ENCODE results near the gene CSDE1. TPM values are rescaled to one million over a fixed set of nuclear protein-coding genes. Genes with fewer than 3 reads are reported as not detected.

CSDE1 gene
- total RNA-seq, 1 experiment from 2014 or later = 362 TPM

GRCh38 chr1:114741963-114742746, 15.6 kb downstream of the CSDE1 start:
- DNase-seq = no peak
- Mint-ChIP-seq H3K4me1 (ENCODE audit: low read depth, unreplicated experiment) (no peaks in the 10 kb centered on the region), H3K27ac (ENCODE audit: unreplicated experiment) (no peak overlapping the region), H3K36me3 (ENCODE audit: insufficient read depth, unreplicated experiment) (peaks cover 25% of the 10 kb centered on the region), H3K9me3 (ENCODE audit: low read depth, unreplicated experiment) (no peaks in the 10 kb centered on the region), H3K4me3 (ENCODE audit: low read depth, unreplicated experiment) (no peak overlapping the region), H3K27me3 (ENCODE audit: unreplicated experiment) (no peaks in the 10 kb centered on the region)
- CTCF ChIA-PET = no interaction called here
- no peak for TF ChIP-seq CTCF (IDR thresholded peaks at IDR 0.05; ENCODE audit: unreplicated experiment)
- intact Hi-C loops (cut with micrococcal nuclease; ENCODE audit: unreplicated experiment) = no loop called here
- BruUV-seq (replicated peaks) = no TSS peak

- Mint-ChIP-seq H3K4me1 (ENCODE audit: low read depth, unreplicated experiment) (peaks cover 10% of the 10 kb centered on the region), H3K36me3 (ENCODE audit: insufficient read depth, unreplicated experiment) (peaks cover 34% of the 10 kb centered on the region), H3K27me3 (ENCODE audit: unreplicated experiment) (no peaks in the 10 kb centered on the region), H3K27ac (ENCODE audit: unreplicated experiment) (no peak overlapping the region), H3K9me3 (ENCODE audit: low read depth, unreplicated experiment) (no peaks in the 10 kb centered on the region), H3K4me3 (ENCODE audit: low read depth, unreplicated experiment) (no peak overlapping the region)
- CTCF ChIA-PET = no interaction called here
- intact Hi-C loops (cut with micrococcal nuclease; ENCODE audit: unreplicated experiment) = no loop called here
- BruUV-seq (replicated peaks) = no TSS peak
- TF ChIP-seq CTCF (IDR thresholded peaks at IDR 0.05; ENCODE audit: unreplicated experiment) = no peak
- DNase-seq = no peak
Observed at GRCh38 chr1:114740331-114740730, 17.5 kb downstream of the CSDE1 start.

GRCh38 chr1:114737314-114737849, 20.4 kb downstream of the CSDE1 start:
- Mint-ChIP-seq H3K4me3 (ENCODE audit: low read depth, unreplicated experiment) (no peak overlapping the region), H3K9me3 (ENCODE audit: low read depth, unreplicated experiment) (no peaks in the 10 kb centered on the region), H3K4me1 (ENCODE audit: low read depth, unreplicated experiment) (peaks cover 10% of the 10 kb centered on the region), H3K36me3 (ENCODE audit: insufficient read depth, unreplicated experiment) (peaks cover 36% of the 10 kb centered on the region), H3K27me3 (ENCODE audit: unreplicated experiment) (no peaks in the 10 kb centered on the region), H3K27ac (ENCODE audit: unreplicated experiment) (no peak overlapping the region)
- TF ChIP-seq CTCF (IDR thresholded peaks at IDR 0.05; ENCODE audit: unreplicated experiment) = no peak
- CTCF ChIA-PET = no interaction called here
- BruUV-seq (replicated peaks) = no TSS peak
- intact Hi-C loops (cut with micrococcal nuclease; ENCODE audit: unreplicated experiment) = no loop called here
- DNase-seq = no peak

- BruUV-seq (replicated peaks) = no TSS peak
- H3K27me3 Mint-ChIP-seq (ENCODE audit: unreplicated experiment) = no peaks in the 10 kb centered on the region
- no peaks in the 10 kb centered on the region for H3K9me3 Mint-ChIP-seq (ENCODE audit: low read depth, unreplicated experiment)
- DNase-seq = no peak
- intact Hi-C loops (cut with micrococcal nuclease; ENCODE audit: unreplicated experiment) = no loop called here
- CTCF ChIA-PET = no interaction called here
- no peak overlapping the region for H3K4me3 Mint-ChIP-seq (ENCODE audit: low read depth, unreplicated experiment)
- H3K4me1 Mint-ChIP-seq (ENCODE audit: low read depth, unreplicated experiment) = peaks cover 10% of the 10 kb centered on the region
- no peak overlapping the region for H3K27ac Mint-ChIP-seq (ENCODE audit: unreplicated experiment)
- H3K36me3 Mint-ChIP-seq (ENCODE audit: insufficient read depth, unreplicated experiment) = peaks cover 52% of the 10 kb centered on the region
- no peak for TF ChIP-seq CTCF (IDR thresholded peaks at IDR 0.05; ENCODE audit: unreplicated experiment)
Observed at GRCh38 chr1:114735479-114735878, 22.3 kb downstream of the CSDE1 start.
